GM10248 (cell line): Measurements from ENCODE around the gene CSKMT.
"Not testable (repeated sequence)": the region's sequence is repeated elsewhere in the genome, so short reads cannot be mapped to it uniquely, and the experiment has no call there.

Experiments
- CTCF ChIA-PET: fragments of 300-600 bp; sonication (Branson Sonifier 250); formaldehyde crosslinking; extraction: SDS; loops from one replicate; lab custom pipeline; 2021; ENCODE audit warnings: antibody characterized with exemption; lab: Yijun Ruan, JAX
- POLR2A ChIA-PET: fragments of 350-650 bp; sonication (Branson Sonifier 250); formaldehyde crosslinking; extraction: SDS; loops from one replicate; lab custom pipeline; 2020; ENCODE audit warnings: antibody characterized with exemption; lab: Yijun Ruan, JAX
- DNase-seq: peaks from one replicate; pipeline ENCODE4 v3.0.0; 2012; ENCODE audit errors: extremely low spot score
- TF ChIP-seq, protein P1 (sequence below): IDR thresholded peaks from 2 replicates; pipeline ENCODE4 v1.5.1; 2012; ENCODE audit warnings: mild to moderate bottlenecking, low read depth; ENCODE audit errors: extremely low read depth, missing control alignments, control extremely low read depth

The CSKMT gene

DNA sequence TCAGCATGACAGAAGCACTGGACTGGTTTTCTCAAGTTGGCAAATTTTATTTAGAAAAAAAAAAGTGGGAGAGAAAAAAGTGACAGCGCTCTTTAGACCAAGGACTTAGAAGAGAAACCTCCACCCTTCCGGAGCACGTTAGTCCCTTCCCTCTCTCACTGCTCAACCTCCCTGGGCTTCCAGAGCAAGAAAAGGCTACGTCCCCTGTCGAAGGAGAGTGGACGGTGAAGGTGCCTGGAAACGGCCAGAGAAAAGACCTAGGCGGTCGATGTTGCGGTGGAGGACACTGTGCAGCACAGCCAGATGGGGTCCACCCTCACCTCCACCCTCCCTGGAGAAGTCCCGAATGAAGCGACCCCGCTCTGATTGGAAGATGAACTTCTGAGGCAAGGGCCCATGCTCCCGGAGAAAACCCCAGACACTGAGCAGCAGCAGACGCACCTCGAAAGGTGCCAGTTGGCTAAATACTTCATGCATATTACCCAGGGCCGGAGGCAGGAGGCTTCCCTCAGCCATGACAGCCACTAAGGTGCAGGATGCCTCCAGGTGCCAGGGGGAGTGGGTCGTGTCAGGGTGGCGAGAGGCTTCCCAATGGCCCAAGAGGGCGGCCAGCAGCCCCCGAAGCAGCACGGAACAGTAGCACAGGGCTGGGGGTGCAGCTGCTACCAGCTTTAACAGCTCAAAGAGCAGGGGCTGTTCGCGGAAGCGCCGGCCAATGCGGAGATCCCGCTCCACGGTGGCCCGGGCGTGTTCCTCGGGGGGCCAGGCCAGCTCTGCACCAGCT is 18.1 kb upstream of the CSKMT start:
- no peak for DNase-seq
- CTCF ChIA-PET = interaction anchor here (1.1 to 1.6 kb wide), 4 partner anchors 8 to 47 kb away, joined by 3 to 6 read pairs (median 4); partner anchors contain the start of gene B3GAT3
- POLR2A ChIA-PET = interaction anchor here (0.5 to 2.2 kb wide), 4 partner anchors 18 to 981 kb away, joined by 3 to 27 read pairs (median 8); partner anchors contain the start of genes C11orf98, CSKMT, TUT1 and UQCC3
- TF ChIP-seq, protein P1, sequence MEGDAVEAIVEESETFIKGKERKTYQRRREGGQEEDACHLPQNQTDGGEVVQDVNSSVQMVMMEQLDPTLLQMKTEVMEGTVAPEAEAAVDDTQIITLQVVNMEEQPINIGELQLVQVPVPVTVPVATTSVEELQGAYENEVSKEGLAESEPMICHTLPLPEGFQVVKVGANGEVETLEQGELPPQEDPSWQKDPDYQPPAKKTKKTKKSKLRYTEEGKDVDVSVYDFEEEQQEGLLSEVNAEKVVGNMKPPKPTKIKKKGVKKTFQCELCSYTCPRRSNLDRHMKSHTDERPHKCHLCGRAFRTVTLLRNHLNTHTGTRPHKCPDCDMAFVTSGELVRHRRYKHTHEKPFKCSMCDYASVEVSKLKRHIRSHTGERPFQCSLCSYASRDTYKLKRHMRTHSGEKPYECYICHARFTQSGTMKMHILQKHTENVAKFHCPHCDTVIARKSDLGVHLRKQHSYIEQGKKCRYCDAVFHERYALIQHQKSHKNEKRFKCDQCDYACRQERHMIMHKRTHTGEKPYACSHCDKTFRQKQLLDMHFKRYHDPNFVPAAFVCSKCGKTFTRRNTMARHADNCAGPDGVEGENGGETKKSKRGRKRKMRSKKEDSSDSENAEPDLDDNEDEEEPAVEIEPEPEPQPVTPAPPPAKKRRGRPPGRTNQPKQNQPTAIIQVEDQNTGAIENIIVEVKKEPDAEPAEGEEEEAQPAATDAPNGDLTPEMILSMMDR = no peak

DNA sequence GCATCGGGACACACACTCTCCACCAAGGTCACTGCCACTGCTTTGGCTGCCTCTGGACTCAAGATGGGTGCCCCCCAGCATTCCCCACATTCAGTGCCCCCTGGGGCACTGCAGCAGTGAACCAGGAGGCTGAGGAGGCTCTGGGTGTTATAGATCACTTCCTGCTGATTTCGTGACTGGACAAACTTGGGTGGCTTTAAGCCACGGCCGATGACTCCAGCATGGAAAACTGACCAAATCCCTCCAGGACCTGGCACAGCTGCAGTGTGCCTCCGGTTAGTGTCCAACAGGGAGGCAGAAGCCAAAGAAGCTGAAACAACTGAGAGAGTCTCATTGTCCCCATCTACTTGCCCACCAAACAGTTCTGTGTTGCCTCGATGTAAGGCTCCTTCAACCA is 17.5 kb upstream of the CSKMT start:
- TF ChIP-seq, protein P1 = no peak
- CTCF ChIA-PET = interaction anchor here (1.1 to 1.4 kb wide), 2 partner anchors 26 to 46 kb away, joined by 3 to 4 read pairs; partner anchors contain the start of gene B3GAT3
- POLR2A ChIA-PET = interaction anchor here (1.0 to 4.2 kb wide), 3 partner anchors 18 to 46 kb away, joined by 3 to 37 read pairs (median 6); partner anchors contain the start of genes C11orf98, CSKMT, LBHD1 and MTA2
- no peak for DNase-seq

DNA sequence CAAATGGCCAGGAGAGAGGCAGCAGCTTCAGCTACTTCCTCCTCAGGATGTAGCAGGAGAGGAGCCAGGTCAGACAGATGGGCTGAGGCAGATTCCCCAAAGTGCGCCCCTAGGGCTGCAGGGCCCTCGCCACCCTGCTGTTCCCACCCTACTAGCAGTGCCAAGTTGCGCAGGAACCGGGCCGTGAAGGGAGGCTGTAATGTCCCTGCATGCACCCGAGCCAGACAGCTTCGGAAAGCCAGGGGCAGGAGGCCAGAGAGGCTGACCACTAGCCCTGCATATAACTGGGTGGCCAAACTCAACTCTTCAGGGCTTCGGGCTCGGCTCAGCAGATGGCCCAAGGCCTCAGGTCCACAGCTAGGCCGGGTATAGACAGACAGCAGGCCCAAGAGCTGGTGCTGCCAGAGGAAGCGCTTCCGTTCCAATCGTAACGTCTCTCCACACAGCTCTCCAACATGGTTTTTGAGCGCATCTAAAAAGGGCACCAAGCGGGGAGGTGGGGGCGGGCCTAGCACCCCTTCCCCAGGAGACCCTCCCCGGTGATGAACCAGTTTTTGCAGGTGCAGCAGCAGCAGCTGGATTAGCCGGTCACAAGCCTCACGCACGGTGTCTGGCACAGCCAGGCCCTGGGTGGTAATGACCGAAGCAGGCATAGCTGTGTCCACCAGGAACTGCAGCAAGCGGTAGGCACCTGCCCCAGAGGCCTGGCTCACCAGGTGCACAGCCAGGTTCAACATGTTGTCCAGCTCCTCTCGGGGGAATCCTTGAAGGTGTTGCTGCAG is 16.7 kb upstream of the CSKMT start:
- TF ChIP-seq, protein P1 = no peak
- POLR2A ChIA-PET = interaction anchor here (1.0 to 4.2 kb wide), 5 partner anchors 17 to 192 kb away, joined by 3 to 37 read pairs (median 4); partner anchors contain the start of genes C11orf98, CSKMT, EEF1G and LBHD1
- CTCF ChIA-PET = interaction anchor here (1.4 kb wide), 1 partner anchor 45 kb away, joined by 3 read pairs; no protein-coding TSS in a partner anchor
- DNase-seq = no peak

DNA sequence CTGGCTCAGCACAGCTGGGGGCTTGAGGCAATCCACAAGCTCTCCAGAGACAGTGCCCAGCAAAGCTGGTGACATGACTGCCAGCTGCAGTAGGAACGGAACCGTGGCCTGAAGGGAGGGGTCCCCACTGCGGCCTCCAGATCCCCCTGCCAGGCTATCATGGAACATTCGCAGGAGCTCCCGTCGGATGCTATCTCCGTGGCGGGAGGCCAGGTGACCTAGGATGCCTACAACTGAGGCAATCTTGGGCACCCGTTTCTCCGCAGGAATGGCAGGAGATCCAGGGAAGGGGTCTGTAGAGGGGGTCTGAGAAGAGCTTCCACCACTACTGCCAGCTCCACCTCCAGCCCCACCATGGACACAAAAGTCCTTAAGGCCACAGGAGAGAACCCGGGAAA is 16.1 kb upstream of the CSKMT start:
- CTCF ChIA-PET = no interaction called here
- POLR2A ChIA-PET = interaction anchor here (1.0 to 4.2 kb wide), 4 partner anchors 16 to 192 kb away, joined by 3 to 37 read pairs (median 5); partner anchors contain the start of genes C11orf98, CSKMT, EEF1G and LBHD1
- no peak for DNase-seq
- TF ChIP-seq, protein P1 = no peak

DNA sequence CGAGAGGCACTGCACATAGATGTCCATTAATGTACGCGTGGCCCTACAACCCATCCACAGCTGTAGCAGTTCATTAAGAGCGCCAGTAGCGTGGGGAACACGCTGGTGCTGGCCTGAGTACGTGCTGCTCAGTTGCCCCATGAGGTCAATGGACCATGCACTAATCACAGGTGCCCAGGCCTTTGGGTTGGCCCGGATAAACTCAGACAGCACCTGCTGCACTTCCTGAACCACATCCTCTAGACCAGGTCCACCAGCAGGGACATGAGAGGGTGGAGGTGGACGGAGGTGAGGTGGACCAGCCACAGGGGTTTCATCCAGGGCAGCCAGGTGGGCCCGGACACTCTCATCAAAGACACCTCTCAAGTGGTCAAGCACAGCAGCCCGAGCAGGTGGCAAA is 15.6 kb upstream of the CSKMT start:
- DNase-seq = no peak
- POLR2A ChIA-PET = interaction anchor here (1.0 to 4.2 kb wide), 2 partner anchors 16 to 191 kb away, joined by 4 to 37 read pairs; partner anchors contain the start of genes C11orf98 and CSKMT
- TF ChIP-seq, protein P1 = no peak
- CTCF ChIA-PET = interaction anchor here (1.1 to 1.3 kb wide), 2 partner anchors 38 to 58 kb away, joined by 4 to 5 read pairs; partner anchors contain the start of gene TUT1

DNA sequence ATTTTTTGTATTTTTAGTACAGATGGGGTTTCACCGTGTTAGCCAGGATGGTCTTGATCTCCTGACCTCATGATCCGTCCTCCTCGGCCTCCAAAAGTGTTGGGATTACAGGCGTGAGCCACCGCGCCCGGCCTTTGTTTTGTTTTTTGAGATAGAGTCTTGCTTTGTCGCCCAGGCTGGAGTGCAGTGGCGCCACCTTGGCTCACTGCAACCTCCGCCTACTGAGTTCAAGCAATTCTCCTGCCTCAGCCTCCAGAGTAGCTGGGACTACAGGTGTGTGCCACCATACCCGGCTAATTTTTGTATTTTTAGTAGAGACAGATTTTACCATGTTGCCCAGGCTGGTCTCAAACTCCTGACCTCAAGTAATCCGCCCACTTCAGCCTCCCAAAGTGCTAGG is 14.8 kb upstream of the CSKMT start:
- ChIA-PET POLR2A (interaction anchor here (0.7 to 4.2 kb wide), 2 partner anchors 15 to 55 kb away, joined by 3 to 37 read pairs; partner anchors contain the start of genes C11orf98 and CSKMT), CTCF (interaction anchor here (1.1 to 1.6 kb wide), 4 partner anchors 13 to 59 kb away, joined by 4 to 5 read pairs (median 4); partner anchors contain the start of genes B3GAT3 and TUT1)
- DNase-seq = not testable (repeated sequence)
